Endothelial cell of umbilical vein (primary cell): ENCODE results near the gene STIM1. TPM values are rescaled to one million over a fixed set of nuclear protein-coding genes. Genes with fewer than 3 reads are reported as not detected.

Experiments
- BruUV-seq: library from RNA; stranded (reverse); fragments of 400-500 nt; replicated peaks from 2 replicates; lab custom pipeline; 2021; lab: Mats Ljungman, UMichigan
- CTCF ChIA-PET: fragments of 300-600, 350-600 bp; sonication (Branson Sonifier 250); formaldehyde crosslinking; loops from one replicate; lab custom pipeline; 2021; ENCODE audit warnings: antibody characterized with exemption, inconsistent platforms; lab: Charles Lee
- POLR2A ChIA-PET: fragments of 300-600, 350-600 bp; sonication (Branson Sonifier 250); formaldehyde crosslinking; loops from one replicate; lab custom pipeline; 2021; ENCODE audit warnings: antibody characterized with exemption, inconsistent platforms; lab: Charles Lee
- DNase-seq: peaks from one replicate; pipeline ENCODE4 v3.0.0-alpha.2; 2011; ENCODE audit warnings: low read depth, low spot score
- FAIRE-seq: peaks from 2 replicates; lab custom pipeline; 2011; peaks lifted over from hg19 to GRCh38; lab: Jason Lieb, UNC
- H2AFZ ChIP-seq: 2 replicates; pipeline ENCODE4 v1.6.0; 2012; ENCODE audit warnings: low read depth, low read length, control low read depth, inconsistent platforms
- H3K27ac ChIP-seq: 2 replicates; pipeline ENCODE4 v1.5.1; 2011; ENCODE audit warnings: low read depth, mild to moderate bottlenecking, control low read depth, low read length, moderate library complexity; ENCODE audit not compliant: insufficient read depth
- H3K27me3 ChIP-seq, 2 experiments: 2 replicates each; pipeline versions ENCODE4 v1.6.0 to v1.6.1; 2011; ENCODE audit warnings: low read length in 2 of 2, mixed read lengths in 1 of 2; ENCODE audit not compliant: control insufficient read depth in 2 of 2, insufficient read depth in 2 of 2
- H3K36me3 ChIP-seq, 2 experiments: 2 replicates in 1 of 2; 3 replicates in 1 of 2; pipeline ENCODE4 v1.5.1; 2011; ENCODE audit warnings: low read length in 2 of 2, mild to moderate bottlenecking in 1 of 2, moderate library complexity in 1 of 2; ENCODE audit not compliant: control insufficient read depth in 2 of 2, insufficient read depth in 2 of 2; ENCODE audit errors: extremely low read depth in 1 of 2
- H3K4me1 ChIP-seq: 3 replicates; pipeline ENCODE4 v1.5.1; 2011; ENCODE audit warnings: mild to moderate bottlenecking, low read length; ENCODE audit not compliant: control insufficient read depth, insufficient read depth; ENCODE audit errors: extremely low read depth
- H3K4me2 ChIP-seq: 2 replicates; pipeline ENCODE4 v1.6.1; 2011; ENCODE audit warnings: low read length, control low read depth, mixed read lengths; ENCODE audit not compliant: insufficient read depth
- H3K4me3 ChIP-seq, 3 experiments: fragments of 200-600 bp in 1 of 3; sonication (generic), shearing (Covaris generic) in 1 of 3; replicated peaks in 1 of 3; 2 replicates each; pipeline ENCODE4 v1.5.1; 2011 to 2016; ENCODE audit warnings: control low read depth in 3 of 3, low read length in 3 of 3, mild to moderate bottlenecking in 2 of 3, inconsistent platforms in 1 of 3, low read depth in 1 of 3, moderate library complexity in 1 of 3; ENCODE audit not compliant: insufficient read depth in 1 of 3
- H3K79me2 ChIP-seq: 2 replicates; pipeline ENCODE4 v1.6.0; 2012; ENCODE audit warnings: low read length, inconsistent platforms; ENCODE audit not compliant: control insufficient read depth, insufficient read depth
- H3K9ac ChIP-seq: replicated peaks from 2 replicates; pipeline ENCODE3; 2011; ENCODE audit warnings: low read length, control low read depth; ENCODE audit not compliant: insufficient read depth; ENCODE audit errors: extremely low read depth
- H3K9me1 ChIP-seq: replicated peaks from 3 replicates; pipeline ENCODE4 v1.6.0; 2011; ENCODE audit warnings: mild to moderate bottlenecking, low read length; ENCODE audit not compliant: control insufficient read depth, insufficient read depth; ENCODE audit errors: extremely low read depth
- H3K9me3 ChIP-seq: replicated peaks from 2 replicates; pipeline ENCODE4 v1.5.1; 2012; ENCODE audit warnings: low read length, inconsistent platforms; ENCODE audit not compliant: control insufficient read depth, insufficient read depth
- H4K20me1 ChIP-seq: replicated peaks from 2 replicates; pipeline ENCODE3; 2011; ENCODE audit warnings: mild to moderate bottlenecking, low read length; ENCODE audit not compliant: control insufficient read depth, insufficient read depth; ENCODE audit errors: extremely low read depth
- EZH2 ChIP-seq: IDR thresholded peaks from 2 replicates; pipeline ENCODE4 v1.6.1; 2012; ENCODE audit warnings: borderline replicate concordance, low read depth, mild to moderate bottlenecking, moderate library complexity, low read length, inconsistent platforms; ENCODE audit not compliant: severe bottlenecking
- FOS ChIP-seq: IDR thresholded peaks from 2 replicates; pipeline ENCODE4 v1.6.1; 2011; ENCODE audit warnings: mild to moderate bottlenecking, low read length, moderate library complexity, borderline replicate concordance; ENCODE audit not compliant: insufficient read depth
- GATA2 ChIP-seq: IDR thresholded peaks from 2 replicates; pipeline ENCODE4 v1.7.0; 2011; ENCODE audit warnings: low read depth, mild to moderate bottlenecking, moderate library complexity, mixed read lengths, low read length; ENCODE audit not compliant: insufficient read length, insufficient read depth
- JUN ChIP-seq: IDR thresholded peaks from 2 replicates; pipeline ENCODE4 v1.6.1; 2011; ENCODE audit warnings: borderline replicate concordance, low read depth; ENCODE audit not compliant: insufficient read length, insufficient read depth
- MYC ChIP-seq: IDR thresholded peaks from one replicate; pipeline ENCODE4 v1.6.1; 2011; ENCODE audit warnings: mild to moderate bottlenecking, low read depth, low read length
- POLR2A ChIP-seq: IDR thresholded peaks from 2 replicates; pipeline ENCODE4 v1.6.1; 2012; ENCODE audit warnings: low read depth, mild to moderate bottlenecking, control low read depth, low read length
- POLR2AphosphoS5 ChIP-seq: IDR thresholded peaks from 2 replicates; pipeline ENCODE4 v1.6.1; 2012; ENCODE audit warnings: low read depth, mild to moderate bottlenecking, control low read depth, low read length, moderate library complexity; ENCODE audit not compliant: insufficient read depth
- dilution Hi-C: fragments of 300-500 bp; cut with MboI; formaldehyde crosslinking; loops from one replicate; pipeline ENCODE4 v1.15.0; 2019; ENCODE audit warnings: low sequenced_read_pairs; ENCODE audit not compliant: extremely low pct_ligation_motif_present
- intact Hi-C: fragments of 100-400 bp; cut with micrococcal nuclease; formaldehyde crosslinking; loops from one replicate; pipeline ENCODE4 v1.10.0; 2022
- polyA plus RNA-seq, 4 experiments: library from polyadenylated mRNA; depleted of rRNA in 3 of 4; stranded (reverse) in 3 of 4; unstranded in 1 of 4; fragments of >200 nt; gene quantifications; 2 replicates each; pipeline versions ENCODE4 v1.2.1 to v1.2.3, GENCODE V29; 2011 to 2012; ENCODE audit warnings: missing spikeins in 1 of 4
- total RNA-seq: library from RNA; stranded (reverse); gene quantifications from 2 replicates; pipeline ENCODE4 v1.2.3, GENCODE V29; 2021
- TF ChIP-seq, protein P1 (sequence below), 2 donors: IDR thresholded peaks; 1 replicate in 1 of 2; 2 replicates in 1 of 2; pipeline ENCODE4 v1.5.1; 2011; ENCODE audit warnings: low read length in 2 of 2, mild to moderate bottlenecking in 2 of 2, moderate library complexity in 2 of 2, control low read depth in 1 of 2, inconsistent platforms in 1 of 2, low read depth in 1 of 2; ENCODE audit not compliant: insufficient read depth in 1 of 2; ENCODE audit errors: extremely low read depth in 1 of 2
- TF ChIP-seq, protein P2 (sequence below): IDR thresholded peaks from 2 replicates; pipeline ENCODE4 v1.6.1; 2011; ENCODE audit not compliant: insufficient read depth, insufficient read length

STIM1 gene
- total and polyA plus RNA-seq, 2 donors (not counting 3 experiments of a cell fraction or from before 2014, with no cell fraction given) = 32.7 to 33.4 TPM

DNA sequence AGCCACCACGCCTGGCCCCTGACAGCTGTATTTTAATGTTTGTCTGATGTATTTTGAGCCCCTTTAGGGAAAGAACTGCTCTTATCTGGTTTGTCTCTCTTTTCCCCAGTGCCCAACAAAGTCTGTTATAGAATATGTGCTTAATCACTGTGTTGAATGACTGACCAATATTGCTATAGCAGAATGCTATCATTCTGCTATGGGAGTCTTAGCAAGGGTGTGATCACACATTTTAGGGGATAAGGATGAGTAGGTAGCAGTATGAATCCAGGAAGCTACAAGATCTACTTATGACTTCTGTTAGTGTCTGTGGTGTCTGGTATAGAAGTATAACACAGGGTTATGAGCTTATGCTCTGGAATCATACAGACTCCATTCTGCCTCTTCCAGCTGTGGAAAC is 121.6 kb downstream of the STIM1 start:
- ChIA-PET POLR2A (no interaction called here), CTCF (interaction anchor here (1.0 to 1.7 kb wide), 2 partner anchors 52 to 122 kb away, joined by 3 to 6 read pairs; partner anchors contain the start of gene STIM1)
- Histone ChIP-seq H3K4me1 (no peaks in the 10 kb centered on the region), H4K20me1 (no peaks in the 10 kb centered on the region), H2AFZ (no peak overlapping the region), H3K4me3 (no peak overlapping the region), H3K79me2 (no peaks in the 10 kb centered on the region), H3K9ac (no peak overlapping the region), H3K9me1 (no peaks in the 10 kb centered on the region), H3K9me3 (no peaks in the 10 kb centered on the region), H3K27ac (no peak overlapping the region), H3K36me3 (no peaks in the 10 kb centered on the region), H3K4me2 (no peak overlapping the region), H3K27me3 (no peaks in the 10 kb centered on the region)
- TF ChIP-seq FOS (no peak), EZH2 (no peak), JUN (no peak), POLR2A (no peak)
- TF ChIP-seq, protein P1, sequence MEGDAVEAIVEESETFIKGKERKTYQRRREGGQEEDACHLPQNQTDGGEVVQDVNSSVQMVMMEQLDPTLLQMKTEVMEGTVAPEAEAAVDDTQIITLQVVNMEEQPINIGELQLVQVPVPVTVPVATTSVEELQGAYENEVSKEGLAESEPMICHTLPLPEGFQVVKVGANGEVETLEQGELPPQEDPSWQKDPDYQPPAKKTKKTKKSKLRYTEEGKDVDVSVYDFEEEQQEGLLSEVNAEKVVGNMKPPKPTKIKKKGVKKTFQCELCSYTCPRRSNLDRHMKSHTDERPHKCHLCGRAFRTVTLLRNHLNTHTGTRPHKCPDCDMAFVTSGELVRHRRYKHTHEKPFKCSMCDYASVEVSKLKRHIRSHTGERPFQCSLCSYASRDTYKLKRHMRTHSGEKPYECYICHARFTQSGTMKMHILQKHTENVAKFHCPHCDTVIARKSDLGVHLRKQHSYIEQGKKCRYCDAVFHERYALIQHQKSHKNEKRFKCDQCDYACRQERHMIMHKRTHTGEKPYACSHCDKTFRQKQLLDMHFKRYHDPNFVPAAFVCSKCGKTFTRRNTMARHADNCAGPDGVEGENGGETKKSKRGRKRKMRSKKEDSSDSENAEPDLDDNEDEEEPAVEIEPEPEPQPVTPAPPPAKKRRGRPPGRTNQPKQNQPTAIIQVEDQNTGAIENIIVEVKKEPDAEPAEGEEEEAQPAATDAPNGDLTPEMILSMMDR (IDR thresholded peaks at IDR 0.05; ENCODE audit: extremely low read depth in 1 of 2, insufficient read depth in 1 of 2, low read depth in 1 of 2, low read length in 2 of 2) = no peak
- DNase-seq (no peak), FAIRE-seq (no peak)
- no TSS peak for BruUV-seq
- intact Hi-C loops = no loop called here
- dilution Hi-C loops = no loop called here

DNA sequence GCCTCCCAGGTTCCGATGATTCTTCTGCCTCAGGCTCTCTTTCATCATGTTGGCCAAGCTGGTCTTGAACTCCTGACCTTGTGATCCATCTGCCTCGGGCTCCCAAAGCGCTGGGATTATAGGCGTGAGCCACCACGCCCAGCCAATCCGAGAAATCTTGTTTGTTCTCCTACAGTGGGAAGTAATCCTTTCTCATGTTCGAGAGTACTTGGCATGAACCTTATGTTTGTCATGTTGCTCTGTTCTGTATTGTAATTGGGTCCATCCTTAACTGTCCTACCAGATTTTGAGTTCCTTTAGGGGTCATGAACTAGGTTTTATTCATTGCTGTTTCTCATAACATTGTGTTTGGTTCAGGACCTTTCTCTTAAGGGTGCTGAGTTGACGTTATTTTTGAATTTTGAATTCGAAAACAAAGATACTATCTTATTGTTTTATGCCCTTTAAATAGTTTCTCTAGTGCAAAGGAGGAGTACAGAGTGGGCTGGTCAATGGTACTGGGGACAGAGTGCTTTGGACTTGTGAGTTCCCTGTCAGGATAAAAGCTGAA is 125.7 kb downstream of the STIM1 start:
- Histone ChIP-seq H4K20me1 (no peaks in the 10 kb centered on the region), H2AFZ (no peak overlapping the region), H3K4me2 (no peak overlapping the region), H3K27me3 (no peaks in the 10 kb centered on the region), H3K79me2 (no peaks in the 10 kb centered on the region), H3K9me3 (no peaks in the 10 kb centered on the region), H3K4me3 (no peak overlapping the region), H3K36me3 (no peaks in the 10 kb centered on the region), H3K27ac (no peak overlapping the region), H3K9me1 (no peaks in the 10 kb centered on the region), H3K4me1 (no peaks in the 10 kb centered on the region), H3K9ac (no peak overlapping the region)
- no peak for FAIRE-seq
- TF ChIP-seq EZH2 = no peak
- no peak for TF ChIP-seq POLR2AphosphoS5
- TF ChIP-seq, protein P2, sequence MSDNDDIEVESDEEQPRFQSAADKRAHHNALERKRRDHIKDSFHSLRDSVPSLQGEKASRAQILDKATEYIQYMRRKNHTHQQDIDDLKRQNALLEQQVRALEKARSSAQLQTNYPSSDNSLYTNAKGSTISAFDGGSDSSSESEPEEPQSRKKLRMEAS = no peak
- no peak for TF ChIP-seq JUN
- TF ChIP-seq POLR2A = no peak
- TF ChIP-seq, protein P1 (IDR thresholded peaks at IDR 0.05; ENCODE audit: extremely low read depth in 1 of 2, insufficient read depth in 1 of 2, low read depth in 1 of 2, low read length in 2 of 2) = no peak
- no peak for TF ChIP-seq MYC
- TF ChIP-seq FOS = no peak
- TF ChIP-seq GATA2 = no peak
- no TSS peak for BruUV-seq
- POLR2A ChIA-PET = no interaction called here
- dilution Hi-C loops = no loop called here
- CTCF ChIA-PET = interaction anchor here (1.1 to 1.8 kb wide), 2 partner anchors 92 to 132 kb away, joined by 4 to 6 read pairs; no protein-coding TSS in a partner anchor
- intact Hi-C loops = no loop called here
- no peak for DNase-seq
